DND-41 (cell line): ENCODE data around the gene BEX4.
"Not testable (repeated sequence)": the region's sequence is repeated elsewhere in the genome, so short reads cannot be mapped to it uniquely, and the experiment has no call there.

Experiments used
- ATAC-seq: fragments of 200-7000 bp; cut with Tn5 transposase; 3 replicates; pipeline ENCODE4 v1.9.1; 2021; ENCODE audit warnings: low read depth; ENCODE audit not compliant: insufficient read depth
- DNase-seq: peaks from one replicate; pipeline ENCODE4 v3.0.0-alpha.2; 2020
- H2AFZ ChIP-seq: 2 replicates; pipeline ENCODE4 v1.6.0; 2012; ENCODE audit warnings: low read depth, low read length
- H3K27ac ChIP-seq: 2 replicates; pipeline ENCODE4 v1.5.1; 2012; ENCODE audit warnings: low read length, inconsistent platforms
- H3K27me3 ChIP-seq: fragments of 200-600 bp; sonication (generic); 2 replicates; pipeline ENCODE4 v1.6.0; 2012; ENCODE audit warnings: low read length, mild to moderate bottlenecking, inconsistent platforms; ENCODE audit not compliant: insufficient read depth, poor library complexity
- H3K36me3 ChIP-seq: 2 replicates; pipeline ENCODE4 v1.5.1; 2012; ENCODE audit warnings: low read length, inconsistent platforms; ENCODE audit not compliant: insufficient read depth
- H3K4me1 ChIP-seq: 2 replicates; pipeline ENCODE4 v1.5.1; 2012; ENCODE audit warnings: mild to moderate bottlenecking, low read length; ENCODE audit not compliant: insufficient read depth
- H3K4me2 ChIP-seq: 2 replicates; pipeline ENCODE4 v1.6.0; 2012; ENCODE audit warnings: mild to moderate bottlenecking, moderate library complexity, low read length, inconsistent platforms; ENCODE audit not compliant: insufficient read depth
- H3K4me3 ChIP-seq, 2 experiments: fragments of 200-600 bp in 1 of 2; shearing (Covaris generic) in 1 of 2; 2 replicates each; pipeline ENCODE4 v1.5.1; 2012 to 2016; ENCODE audit warnings: inconsistent platforms in 2 of 2, low read length in 2 of 2, mild to moderate bottlenecking in 2 of 2, low read depth in 1 of 2, moderate library complexity in 1 of 2
- H3K79me2 ChIP-seq: 2 replicates; pipeline ENCODE4 v1.6.0; 2012; ENCODE audit warnings: low read length, inconsistent platforms; ENCODE audit not compliant: insufficient read depth
- H3K9ac ChIP-seq: 2 replicates; pipeline ENCODE4 v1.6.0; 2012; ENCODE audit warnings: low read depth, mild to moderate bottlenecking, inconsistent platforms, low read length, moderate library complexity
- H3K9me3 ChIP-seq: 2 replicates; pipeline ENCODE4 v1.5.1; 2012; ENCODE audit warnings: low read length, moderate library complexity, mild to moderate bottlenecking, inconsistent platforms; ENCODE audit not compliant: insufficient read depth, severe bottlenecking
- H4K20me1 ChIP-seq: 2 replicates; pipeline ENCODE4 v1.6.0; 2012; ENCODE audit warnings: low read length; ENCODE audit not compliant: insufficient read depth
- CTCF ChIP-seq: IDR thresholded peaks from 2 replicates; pipeline ENCODE4 v1.5.1; 2012; ENCODE audit warnings: borderline replicate concordance, low read length, moderate library complexity, mild to moderate bottlenecking; ENCODE audit not compliant: poor library complexity, severe bottlenecking; ENCODE audit errors: extremely low read depth
- EZH2 ChIP-seq: IDR thresholded peaks from 3 replicates; pipeline ENCODE4 v1.6.1; 2012; ENCODE audit warnings: borderline replicate concordance, low read depth, mild to moderate bottlenecking, moderate library complexity, low read length, inconsistent platforms; ENCODE audit not compliant: severe bottlenecking

BEX4 gene

GRCh38 chrX:103214870-103215424 lies at the start of gene BEX4:
TSS of gene BEX4 (plus strand) at chrX:103215108. CDS start at chrX:103216154, 1,046 bp downstream.
- H3K79me2 ChIP-seq: 0 out of 2 replicates have a peak, but pooled peaks cover 2% of the 10 kb centered on the region
- H3K4me3 ChIP-seq: peak within 1 kb of the TSS; percentile 50 to 67; a peak in 3 of 4 replicates
- ATAC-seq (peak; percentile 86), DNase-seq (peak; percentile 85)
- no peaks in the 10 kb centered on the region for H3K9me3 ChIP-seq
- H3K9ac ChIP-seq: peak within 1 kb of the TSS; percentile 85
- TF ChIP-seq CTCF: no peak
- peaks cover 14% of the 10 kb centered on the region for H3K4me1 ChIP-seq
- peak within 1 kb of the TSS; percentile 65 for H3K4me2 ChIP-seq
- no peaks in the 10 kb centered on the region for H3K27me3 ChIP-seq
- no peaks in the 10 kb centered on the region for H4K20me1 ChIP-seq
- peaks cover 4% of the 10 kb centered on the region for H3K36me3 ChIP-seq
- peak within 1 kb of the TSS; percentile 64 for H3K27ac ChIP-seq
- H2AFZ ChIP-seq: peak within 1 kb of the TSS; percentile 79

GRCh38 chrX:103170216-103170615 lies 44.7 kb upstream of the BEX4 start:
- Histone ChIP-seq H3K79me2 (no peaks in the 10 kb centered on the region), H3K4me3 (no peak overlapping the region), H4K20me1 (no peaks in the 10 kb centered on the region), H3K9me3 (no peaks in the 10 kb centered on the region), H3K36me3 (no peaks in the 10 kb centered on the region), H3K27ac (no peak overlapping the region), H3K27me3 (no peaks in the 10 kb centered on the region), H3K9ac (no peak overlapping the region), H3K4me1 (no peaks in the 10 kb centered on the region), H3K4me2 (no peak overlapping the region), H2AFZ (no peak overlapping the region)
- ATAC-seq: no peak
- no peak for DNase-seq
- no peak for TF ChIP-seq CTCF
- TF ChIP-seq EZH2: no peak

- no peaks in the 10 kb centered on the region for H3K36me3 ChIP-seq
- no peaks in the 10 kb centered on the region for H4K20me1 ChIP-seq
- no peak for DNase-seq
- no peak overlapping the region for H2AFZ ChIP-seq
- H3K79me2 ChIP-seq: no peaks in the 10 kb centered on the region
- H3K27me3 ChIP-seq: no peaks in the 10 kb centered on the region
- H3K9me3 ChIP-seq: no peaks in the 10 kb centered on the region
- H3K27ac ChIP-seq: no peak overlapping the region
- no peak overlapping the region for H3K4me3 ChIP-seq
- H3K4me1 ChIP-seq: no peaks in the 10 kb centered on the region
- ATAC-seq: no peak
- TF ChIP-seq CTCF: no peak
- no peak for TF ChIP-seq EZH2
- no peak overlapping the region for H3K9ac ChIP-seq
- H3K4me2 ChIP-seq: no peak overlapping the region
Measured at GRCh38 chrX:103171353-103171752, 43.6 kb upstream of the BEX4 start.

GRCh38 chrX:103175256-103175655 lies 39.7 kb upstream of the BEX4 start:
- not testable (repeated sequence) for DNase-seq, H4K20me1 ChIP-seq, H3K4me3 ChIP-seq, H3K79me2 ChIP-seq, H3K36me3 ChIP-seq, H3K9ac ChIP-seq, H3K4me2 ChIP-seq, H2AFZ ChIP-seq, H3K4me1 ChIP-seq, H3K9me3 ChIP-seq, H3K27me3 ChIP-seq, H3K27ac ChIP-seq, ATAC-seq
